Superior temporal gyrus (tissue), 1 donor: Measurements from ENCODE around the gene MCEE.
"Not testable (repeated sequence)": the region's sequence is repeated elsewhere in the genome, so short reads cannot be mapped to it uniquely, and the experiment has no call there.

Experiments used
- DNase-seq: peaks from one replicate; pipeline ENCODE4 v3.0.0-alpha.2; 2016; ENCODE audit errors: extremely low spot score

Gene MCEE

DNA sequence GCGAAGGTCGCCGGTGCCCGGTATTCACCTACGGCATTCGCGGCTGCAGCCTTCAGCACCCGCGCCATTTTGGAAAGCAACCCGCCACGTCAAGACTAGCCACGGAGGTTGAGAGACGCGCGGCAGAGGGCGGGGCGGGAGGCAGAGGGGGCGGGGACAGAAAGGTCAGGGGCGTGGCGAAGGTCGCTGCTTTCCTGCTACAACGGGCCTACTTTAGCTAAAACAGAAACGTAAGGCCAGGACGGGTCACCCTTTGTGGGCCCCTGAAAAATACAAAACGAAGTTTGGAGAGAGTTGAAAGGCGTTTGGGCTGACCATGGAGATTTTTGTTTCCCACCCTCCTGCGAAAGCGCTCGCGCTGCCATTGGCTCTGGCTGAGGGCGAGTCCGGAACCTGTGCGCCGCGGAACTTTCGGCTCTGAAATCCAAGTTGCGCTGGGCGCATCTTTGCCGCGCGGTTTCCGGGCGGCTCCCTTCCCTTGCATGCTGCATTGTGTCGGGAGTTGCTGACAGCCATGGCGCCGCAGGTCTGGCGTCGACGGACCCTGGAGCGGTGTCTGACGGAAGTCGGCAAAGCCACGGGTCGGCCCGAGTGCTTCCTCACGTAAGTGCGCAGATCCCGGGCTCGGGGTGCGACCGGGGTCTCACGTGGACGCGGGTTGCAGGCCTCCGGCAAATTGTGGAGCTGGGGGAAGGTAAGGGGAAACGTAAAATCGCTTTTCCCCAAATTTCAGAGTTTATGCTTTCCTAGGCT is at the start of gene MCEE, which contains the start of gene MPHOSPH10:
Gene MCEE, minus strand, starts transcription at position 78 of the 753 bp plus-strand sequence. Its CDS starts 10 bp downstream, at position 68.
Gene MPHOSPH10, plus strand, starts transcription at position 483 of the 753 bp plus-strand sequence. Its CDS starts 32 bp downstream, at position 515.
- peak; percentile 94 for DNase-seq

DNA sequence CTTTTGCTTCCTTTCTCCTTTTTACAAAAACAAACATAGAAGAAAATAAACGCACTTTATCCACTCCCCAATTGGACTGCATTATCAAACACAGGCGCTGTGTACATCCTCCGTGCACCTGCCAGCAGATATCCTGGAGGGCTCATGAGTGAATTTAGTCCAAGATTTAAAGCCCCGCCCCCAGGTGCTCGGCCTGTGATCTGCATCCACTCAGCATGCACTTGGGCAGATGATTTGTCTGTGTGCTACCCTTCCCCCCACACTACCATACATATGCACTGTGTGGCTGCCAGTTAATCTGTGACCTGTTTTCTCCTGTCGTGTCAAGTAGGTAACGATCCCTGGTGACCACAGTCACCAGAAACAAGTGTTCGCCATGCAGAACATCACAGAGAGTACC is 48.8 kb upstream of the MCEE start:
- not testable (repeated sequence) for DNase-seq

DNA sequence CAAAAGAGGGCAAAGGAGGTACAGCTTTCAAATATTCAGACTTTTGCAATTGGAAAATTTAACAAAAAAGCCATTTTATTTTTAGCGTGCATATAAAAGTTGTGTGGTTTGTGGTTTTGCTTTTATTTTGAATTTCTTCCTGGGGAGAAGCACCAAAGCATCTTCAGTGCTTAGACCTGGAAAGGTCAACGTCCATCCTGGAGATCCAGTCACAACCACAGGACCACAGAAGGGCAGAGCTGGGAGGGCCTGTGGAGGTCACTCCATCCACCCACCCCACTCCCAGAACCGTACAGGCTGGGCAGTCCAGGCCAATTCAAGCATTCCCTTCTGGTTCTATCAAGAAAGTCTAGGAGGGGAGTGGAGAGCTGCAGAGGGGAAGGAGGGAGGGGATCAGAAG is 44.2 kb upstream of the MCEE start:
- no peak for DNase-seq

DNA sequence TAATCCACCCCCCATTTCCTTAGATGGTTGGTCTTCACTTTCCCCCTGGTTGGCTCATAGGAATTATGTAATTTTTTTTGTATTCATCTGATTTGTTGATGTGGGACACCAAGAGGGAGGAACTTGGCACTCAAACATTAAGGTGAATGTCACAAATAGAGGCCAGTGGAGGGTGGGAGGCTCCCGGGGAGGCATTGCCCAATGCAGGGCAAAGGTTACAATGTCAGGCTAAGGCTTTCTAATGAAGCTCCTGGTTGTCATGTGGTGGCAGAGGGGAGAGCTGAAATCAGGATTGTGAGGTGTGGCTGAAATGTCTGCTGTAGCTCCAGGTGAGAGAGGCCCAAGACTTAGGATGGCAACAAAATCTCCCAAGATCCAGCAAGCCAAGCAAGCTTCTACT is 43.1 kb upstream of the MCEE start:
- DNase-seq, result no peak

DNA sequence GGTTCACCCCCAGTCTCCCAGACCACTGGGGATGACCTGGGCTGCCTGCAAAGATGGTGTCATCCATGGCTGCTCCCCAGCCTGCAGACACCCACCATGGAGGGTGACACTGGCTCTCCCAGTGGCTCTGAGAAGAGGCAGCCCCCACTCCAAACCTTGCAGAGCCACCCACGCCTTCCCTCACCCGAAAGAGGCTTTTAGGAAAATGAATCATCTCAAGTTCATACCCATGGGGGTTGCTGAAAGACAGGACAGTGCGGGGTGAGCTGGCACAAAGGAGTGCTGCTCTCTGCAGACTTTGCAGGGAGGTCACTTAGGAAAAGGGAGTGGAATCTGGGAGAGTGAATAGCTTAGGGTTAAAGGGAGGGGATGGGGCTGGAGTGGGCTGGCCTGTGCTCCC is 36.8 kb upstream of the MCEE start:
- no peak for DNase-seq

DNA sequence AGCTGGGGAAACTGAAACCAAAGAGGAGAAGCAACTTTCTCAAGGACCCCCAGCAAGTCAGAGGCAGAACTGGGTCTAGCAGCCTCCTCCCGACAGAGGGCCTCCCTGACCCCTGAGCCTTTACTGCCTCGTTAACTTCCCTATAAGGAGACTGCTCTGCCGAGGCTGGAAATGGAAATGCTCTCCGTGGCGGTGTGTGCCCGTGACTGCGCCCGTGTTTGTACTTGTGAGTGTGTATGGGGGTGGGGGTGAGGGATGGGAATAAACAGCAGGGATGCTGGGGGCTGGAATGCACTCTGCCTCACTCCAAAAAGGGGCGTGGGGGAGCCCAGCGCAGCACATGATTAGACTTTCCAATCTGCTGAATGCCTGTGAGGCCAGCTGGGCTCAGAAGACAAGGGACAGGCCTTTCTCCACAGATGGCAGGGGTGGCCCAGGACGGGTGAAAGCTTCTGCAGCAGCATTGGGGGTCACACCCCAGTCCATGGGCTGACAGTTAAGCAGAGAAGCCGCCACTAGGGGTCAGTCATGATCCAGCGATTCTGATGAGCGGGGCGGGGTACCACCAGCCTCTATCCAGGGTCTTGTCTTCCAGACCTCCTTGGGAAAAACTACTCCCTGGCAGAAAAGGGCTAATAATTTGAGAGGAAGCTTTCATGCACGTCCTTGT is 27.2 kb upstream of the MCEE start:
- DNase-seq, result peak; percentile 85

DNA sequence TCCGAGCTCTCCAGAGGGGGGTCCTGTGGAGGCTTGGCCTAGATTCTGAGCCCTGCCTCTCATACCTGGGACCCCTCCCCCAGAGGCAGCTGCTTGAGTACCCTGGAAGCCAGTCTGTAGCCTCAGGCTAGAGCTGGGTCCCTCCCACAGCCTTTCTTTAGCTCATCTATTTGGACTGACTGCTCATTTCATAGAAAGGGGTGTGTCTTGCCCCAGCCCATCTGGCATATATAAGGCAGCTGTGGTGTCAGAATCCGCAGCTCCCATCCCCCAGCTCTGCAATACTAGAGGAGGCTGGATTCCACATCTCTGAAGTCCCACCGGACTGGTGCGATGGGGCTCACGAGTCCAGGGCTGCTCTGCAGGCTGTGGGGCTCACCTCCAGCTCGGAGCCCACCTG is 26.5 kb upstream of the MCEE start:
- DNase-seq, result no peak

DNA sequence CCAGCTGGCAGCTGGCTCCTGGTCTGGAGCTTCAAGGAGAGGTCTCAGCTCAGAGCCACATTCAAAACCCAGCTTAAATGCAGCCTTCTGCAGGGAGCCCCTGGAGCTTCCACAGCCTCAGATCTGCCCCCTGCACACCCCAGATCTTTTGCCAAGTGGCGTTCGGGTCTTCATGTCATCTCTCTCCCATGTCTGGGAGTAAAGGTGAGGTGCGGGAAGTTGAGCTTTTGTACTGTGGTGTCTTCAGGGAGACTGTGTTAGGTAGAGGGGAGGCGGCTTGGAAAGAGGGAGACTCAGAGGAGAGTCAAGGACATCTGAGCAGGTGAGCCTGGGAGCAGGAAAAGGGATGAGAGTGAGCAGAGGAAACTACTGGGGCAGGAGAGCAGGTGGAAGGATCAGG is 25.8 kb upstream of the MCEE start:
- DNase-seq, result no peak

DNA sequence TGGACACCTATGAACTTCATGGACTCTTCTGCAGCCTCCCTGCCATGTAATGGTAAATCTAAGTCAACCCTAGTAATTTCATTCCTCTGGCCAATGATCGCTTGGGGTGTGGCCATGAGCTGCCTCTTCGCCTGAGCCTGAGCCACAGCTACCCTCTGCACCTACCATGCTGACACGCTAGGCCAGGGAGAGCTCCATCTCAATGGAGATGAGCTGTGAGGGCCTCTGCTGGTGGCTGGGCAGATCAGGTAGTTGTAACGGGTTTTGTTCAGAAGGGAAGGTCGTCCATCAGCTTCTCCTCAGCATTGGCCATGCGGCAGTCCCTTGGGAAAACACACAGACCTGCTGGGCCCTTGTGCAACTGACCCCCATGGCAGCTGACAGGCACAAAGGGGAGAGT is 24.8 kb upstream of the MCEE start:
- DNase-seq, result no peak

DNA sequence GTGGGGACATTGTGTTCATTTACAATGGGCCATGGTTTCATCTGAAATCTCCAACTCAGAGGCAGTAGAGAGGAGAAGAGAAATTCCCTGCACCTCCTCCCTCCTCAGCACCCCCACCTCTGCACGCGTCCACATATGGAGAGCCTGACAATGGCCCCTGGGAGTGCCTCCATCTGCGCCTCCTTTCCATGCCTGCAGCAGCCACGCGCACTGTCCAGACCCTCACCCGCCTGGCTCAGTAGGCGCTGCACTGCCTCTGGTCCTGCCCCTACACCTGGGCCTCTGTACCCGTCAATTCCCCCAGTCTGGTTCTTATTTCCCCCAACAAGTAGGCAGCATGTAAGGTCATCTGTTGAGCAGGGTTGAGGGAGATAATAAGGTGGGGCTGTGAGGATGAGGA is 24.2 kb upstream of the MCEE start:
- no peak for DNase-seq

DNA sequence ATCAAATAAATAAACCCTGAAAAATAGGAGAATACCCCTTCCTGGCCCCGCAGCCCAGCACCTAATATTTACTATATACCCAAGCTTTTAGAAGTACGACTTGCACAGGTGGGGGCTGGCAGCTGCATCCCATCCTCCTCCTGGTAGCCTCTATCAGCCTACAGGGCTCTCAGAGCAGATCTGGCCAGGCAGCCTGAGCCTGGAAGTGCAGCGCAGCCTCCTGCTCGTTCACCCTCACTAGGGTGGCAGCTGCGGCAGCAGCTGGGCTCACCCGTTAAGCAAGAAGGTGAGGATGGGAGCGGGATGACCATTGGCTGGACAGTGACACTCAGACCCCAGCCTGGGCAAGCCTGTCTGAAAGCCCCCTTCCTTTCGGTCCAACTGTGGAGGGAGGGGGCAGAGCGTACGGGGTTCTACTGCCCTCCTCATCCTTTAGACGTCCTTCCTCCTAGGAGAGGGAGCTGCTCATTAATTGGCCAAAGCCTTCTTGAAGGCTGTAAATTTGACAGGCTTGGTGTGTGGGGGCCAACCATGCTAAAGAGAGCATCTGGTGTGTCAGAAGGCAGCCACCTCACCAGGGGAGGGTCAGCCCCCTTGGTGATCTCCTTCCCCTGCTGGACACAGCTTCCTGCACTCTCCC is 23.7 kb upstream of the MCEE start:
- no peak for DNase-seq

DNA sequence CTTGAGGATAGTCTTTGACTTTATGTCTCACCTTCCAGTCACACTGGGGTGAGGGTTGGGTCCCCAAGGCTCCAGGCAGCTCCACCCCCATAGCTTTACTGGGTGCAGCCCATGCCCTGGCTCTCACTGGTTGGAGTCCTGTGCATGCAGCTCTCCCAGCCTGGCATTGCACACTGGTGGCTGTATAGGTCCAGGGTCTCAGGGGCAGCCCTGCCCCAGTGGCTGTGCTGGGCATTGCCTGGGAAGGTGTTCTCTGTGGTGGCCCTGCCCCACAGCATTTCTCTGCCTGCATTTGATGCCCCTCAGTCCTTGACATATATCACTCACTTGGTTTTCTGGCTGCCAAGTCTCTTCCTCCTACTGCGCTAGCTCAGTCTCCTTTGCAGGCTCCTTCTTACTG is 21.6 kb upstream of the MCEE start:
- no peak for DNase-seq

DNA sequence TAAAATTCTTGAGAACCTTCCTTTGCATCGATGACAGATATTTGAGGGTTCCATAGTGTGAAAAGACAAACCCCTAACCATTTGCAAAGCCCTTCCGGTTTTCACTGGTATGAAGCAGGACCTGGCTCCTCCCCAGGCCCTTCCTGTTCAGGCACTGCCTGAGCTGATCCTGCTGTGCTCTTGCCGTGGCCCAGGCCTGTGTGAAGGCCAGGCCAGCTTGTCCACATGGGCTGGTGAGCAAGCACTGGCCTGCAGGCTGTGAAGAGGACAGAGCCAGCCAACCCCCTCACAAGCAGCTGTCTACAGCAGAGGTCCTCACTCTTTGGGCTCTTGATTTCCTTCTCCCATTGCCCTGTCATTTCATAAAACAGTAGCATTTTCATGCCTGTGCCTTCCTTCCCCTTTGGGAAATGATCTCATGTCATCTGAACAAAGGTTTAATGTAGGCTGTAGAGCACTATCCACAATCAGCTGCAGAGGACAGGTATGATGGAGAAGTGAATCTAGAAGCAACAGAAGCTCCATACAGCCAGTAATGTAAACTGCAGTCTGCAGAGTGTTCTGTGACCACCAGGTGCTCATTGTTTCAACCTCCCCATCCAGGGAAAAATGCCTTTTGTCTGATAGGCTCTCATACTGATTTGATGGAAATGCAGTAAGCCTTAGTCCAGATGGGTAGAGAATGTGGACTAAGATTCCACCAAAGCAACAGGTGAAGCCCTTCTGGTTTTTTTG is 20.2 kb upstream of the MCEE start:
- DNase-seq, result no peak

DNA sequence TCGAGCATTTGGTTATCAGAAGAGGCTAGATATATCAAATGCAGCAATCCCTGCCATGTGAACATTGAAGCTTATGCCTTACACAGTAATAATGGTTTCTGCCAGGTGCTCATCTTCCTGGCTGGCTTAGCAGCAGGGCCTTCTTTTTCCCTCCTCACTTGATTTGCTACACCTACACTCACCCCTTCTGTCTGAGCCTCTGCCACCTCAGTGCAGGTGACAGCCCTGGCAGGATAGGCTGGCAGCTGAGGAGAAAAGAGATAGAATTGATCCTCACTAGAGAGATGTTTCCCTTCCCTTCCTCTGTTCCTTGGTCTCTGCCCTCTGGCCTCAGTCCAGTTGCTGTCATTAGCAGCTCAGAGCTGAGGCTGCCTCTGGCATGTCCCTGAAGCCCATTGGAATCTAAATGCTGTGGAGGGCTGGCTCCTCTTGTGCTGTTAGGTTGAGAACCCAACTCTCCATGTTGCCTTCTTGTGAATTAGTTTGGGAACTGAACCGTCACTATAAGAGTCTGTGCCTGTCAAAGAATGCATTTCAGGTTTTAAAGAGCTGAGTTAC is 18.6 kb upstream of the MCEE start:
- no peak for DNase-seq

DNA sequence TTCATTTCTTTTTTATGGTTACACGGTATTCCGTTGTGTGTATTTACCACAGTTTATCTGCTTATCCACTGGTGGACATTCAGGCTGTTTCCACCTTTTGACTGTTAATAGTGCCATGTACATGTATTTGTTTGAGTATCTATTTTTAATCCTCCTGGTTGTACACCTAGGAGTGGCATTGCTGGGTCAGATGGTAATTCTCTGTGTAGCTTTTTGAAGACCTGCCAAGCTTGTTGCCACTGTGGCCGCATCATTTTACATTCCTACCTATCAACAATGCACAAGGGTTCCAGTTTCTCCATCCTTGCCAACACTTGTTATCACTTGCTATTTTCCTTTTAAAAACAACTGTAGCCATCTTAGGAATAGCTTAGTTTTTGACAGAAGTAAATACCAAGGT is 13.8 kb upstream of the MCEE start:
- no peak for DNase-seq

DNA sequence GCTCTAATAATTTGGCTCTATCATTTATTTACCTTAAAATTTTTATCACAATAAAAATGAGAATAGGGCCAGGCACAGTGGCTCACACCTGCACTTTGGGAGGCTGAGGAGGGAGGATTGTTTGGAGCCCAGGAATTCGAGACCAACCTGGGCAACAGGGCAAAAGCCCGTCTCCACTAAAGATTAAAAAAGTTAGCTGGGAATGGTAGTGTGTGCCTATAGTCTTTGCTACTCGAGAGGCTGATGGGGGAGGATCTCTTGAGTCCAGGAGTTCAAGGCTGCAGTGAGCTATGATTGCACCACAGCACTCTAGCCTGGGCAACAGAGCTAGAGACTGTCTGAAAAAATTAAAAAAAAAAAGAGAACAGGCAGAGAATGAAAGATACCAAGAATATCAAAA is 6.1 kb upstream of the MCEE start:
- DNase-seq, result no peak

DNA sequence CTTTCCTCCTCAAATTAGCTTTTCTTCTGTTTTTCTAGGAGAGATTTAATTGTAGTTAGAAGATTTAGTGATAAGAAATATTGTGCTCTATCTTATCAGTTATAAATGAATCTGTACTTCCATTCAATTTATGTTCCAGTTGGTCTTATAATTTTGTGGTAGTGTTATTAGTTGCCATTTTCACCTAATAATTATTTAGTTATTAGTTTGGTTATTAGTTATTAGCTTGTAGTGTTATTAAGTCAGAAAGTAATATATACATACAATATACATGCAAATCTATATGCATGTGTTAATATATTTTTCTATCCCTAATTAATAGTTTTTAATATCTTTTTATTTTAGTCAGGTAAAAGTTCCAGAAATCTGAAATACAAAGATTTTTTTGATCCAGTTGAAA is 3.6 kb upstream of the MCEE start:
- DNase-seq, result no peak

DNA sequence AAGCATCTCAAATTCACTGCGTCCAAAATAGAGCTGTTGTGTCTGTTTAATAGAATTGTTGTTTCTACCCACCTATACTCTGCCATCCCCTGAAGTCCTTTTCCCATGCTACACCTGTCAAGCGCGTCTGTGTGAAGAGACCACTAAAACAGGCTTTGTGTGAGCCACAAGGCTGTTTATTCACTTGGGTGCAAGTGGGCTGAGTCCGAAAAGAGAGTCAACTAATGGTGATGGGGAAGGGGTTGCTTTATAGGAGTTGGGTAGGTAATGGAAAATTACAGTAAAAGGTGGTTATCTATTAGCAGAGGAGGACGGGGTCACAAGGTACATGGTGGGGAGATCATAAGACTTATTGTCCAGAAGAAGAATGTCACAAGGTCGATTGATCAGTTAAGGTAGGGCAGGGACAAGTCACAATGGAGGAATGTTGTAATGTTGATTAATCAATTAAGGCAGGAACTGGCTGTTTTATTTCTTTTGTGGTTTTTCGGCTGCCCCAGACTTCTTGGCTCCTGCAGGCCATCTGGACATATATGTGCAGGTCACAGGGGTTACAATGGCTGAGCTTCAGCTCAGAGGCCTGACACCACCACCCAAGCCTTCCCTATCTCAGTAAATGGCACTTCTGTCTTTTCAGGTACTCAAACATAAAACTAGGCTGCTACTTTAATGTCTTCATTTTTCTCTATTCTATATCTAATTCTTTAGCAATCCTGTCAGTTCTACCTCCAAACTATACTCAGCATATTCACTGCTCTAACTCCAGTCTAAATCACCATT is 1.5 kb upstream of the MCEE start:
- DNase-seq, result not testable (repeated sequence)

DNA sequence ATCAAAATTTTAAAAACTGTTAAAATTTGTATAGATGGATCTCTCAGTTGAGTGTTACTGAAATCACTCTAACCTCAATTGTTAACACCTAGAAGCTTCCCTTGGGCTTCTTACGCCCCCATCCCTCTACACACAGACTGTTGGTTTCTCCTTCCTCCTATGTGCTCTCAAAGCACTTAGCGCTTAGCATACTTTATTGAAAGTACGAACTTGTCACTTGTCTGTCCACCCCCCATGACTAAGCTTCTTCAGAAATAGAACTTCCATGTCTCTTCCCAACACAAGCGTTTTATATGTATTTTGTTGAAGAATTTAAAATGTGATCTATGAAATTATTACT is 846 bp upstream of the MCEE start:
- peak; percentile 33 for DNase-seq

DNA sequence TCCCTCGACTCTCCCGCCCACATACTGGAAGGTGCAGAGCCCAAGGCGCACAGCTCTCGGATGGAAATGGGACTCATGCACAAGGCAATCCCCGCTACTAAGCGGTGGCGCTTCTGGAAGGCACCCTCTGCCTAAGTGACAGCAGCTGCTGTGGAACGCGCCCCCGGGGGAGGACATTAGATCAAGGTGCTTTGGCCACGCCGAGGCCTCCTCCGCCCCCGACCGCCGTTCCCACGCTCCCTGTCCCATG is 202 bp downstream of the MCEE start:
- no peak for DNase-seq

DNA sequence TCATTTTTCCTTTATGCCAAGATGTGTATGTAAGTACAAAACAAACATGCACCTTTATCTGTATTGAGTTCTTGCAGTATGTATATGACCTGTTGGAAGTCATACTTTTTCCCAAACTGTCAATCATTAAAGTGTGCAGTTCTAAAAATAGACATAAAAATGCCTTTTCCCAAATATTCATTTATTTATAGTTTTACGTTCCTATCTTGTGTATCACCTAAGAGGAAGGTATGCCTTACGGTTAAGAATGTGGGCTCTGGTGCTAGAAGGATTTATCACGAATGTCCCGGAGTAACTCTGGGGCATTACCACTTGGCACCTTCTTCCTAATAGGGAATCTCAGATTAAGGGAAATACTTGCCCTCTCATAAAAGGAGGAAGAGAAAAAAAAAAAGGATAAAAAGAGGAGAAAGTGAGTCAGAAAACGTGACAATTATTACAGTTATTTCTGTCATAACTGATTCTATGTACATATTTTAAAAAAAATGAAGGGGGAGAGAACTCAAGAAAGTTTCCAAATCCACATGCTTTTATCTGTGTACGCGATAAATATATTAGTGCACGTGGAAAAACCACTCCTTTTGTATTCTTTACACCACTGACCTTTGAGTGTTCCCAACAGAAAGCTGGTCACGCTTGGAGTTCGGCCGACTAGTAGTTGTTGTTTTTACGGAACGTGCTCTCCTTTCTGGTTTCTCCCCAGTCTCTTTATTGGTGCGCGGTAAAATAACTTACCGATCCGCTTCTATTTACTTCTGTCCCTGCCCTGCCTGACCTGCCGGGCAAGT is 721 bp downstream of the MCEE start:
- DNase-seq, result no peak
